DND-41 (cell line): ENCODE measurements around the gene FAM50B.

Experiments used
- ATAC-seq: fragments of 200-7000 bp; cut with Tn5 transposase; 3 replicates; pipeline ENCODE4 v1.9.1; 2021; ENCODE audit warnings: low read depth; ENCODE audit not compliant: insufficient read depth
- DNase-seq: peaks from one replicate; pipeline ENCODE4 v3.0.0-alpha.2; 2020
- H2AFZ ChIP-seq: 2 replicates; pipeline ENCODE4 v1.6.0; 2012; ENCODE audit warnings: low read depth, low read length
- H3K27ac ChIP-seq: 2 replicates; pipeline ENCODE4 v1.5.1; 2012; ENCODE audit warnings: low read length, inconsistent platforms
- H3K27me3 ChIP-seq: fragments of 200-600 bp; sonication (generic); 2 replicates; pipeline ENCODE4 v1.6.0; 2012; ENCODE audit warnings: low read length, mild to moderate bottlenecking, inconsistent platforms; ENCODE audit not compliant: insufficient read depth, poor library complexity
- H3K36me3 ChIP-seq: 2 replicates; pipeline ENCODE4 v1.5.1; 2012; ENCODE audit warnings: low read length, inconsistent platforms; ENCODE audit not compliant: insufficient read depth
- H3K4me1 ChIP-seq: 2 replicates; pipeline ENCODE4 v1.5.1; 2012; ENCODE audit warnings: mild to moderate bottlenecking, low read length; ENCODE audit not compliant: insufficient read depth
- H3K4me2 ChIP-seq: 2 replicates; pipeline ENCODE4 v1.6.0; 2012; ENCODE audit warnings: mild to moderate bottlenecking, moderate library complexity, low read length, inconsistent platforms; ENCODE audit not compliant: insufficient read depth
- H3K4me3 ChIP-seq, 2 experiments: fragments of 200-600 bp in 1 of 2; shearing (Covaris generic) in 1 of 2; 2 replicates each; pipeline ENCODE4 v1.5.1; 2012 to 2016; ENCODE audit warnings: inconsistent platforms in 2 of 2, low read length in 2 of 2, mild to moderate bottlenecking in 2 of 2, low read depth in 1 of 2, moderate library complexity in 1 of 2
- H3K79me2 ChIP-seq: 2 replicates; pipeline ENCODE4 v1.6.0; 2012; ENCODE audit warnings: low read length, inconsistent platforms; ENCODE audit not compliant: insufficient read depth
- H3K9ac ChIP-seq: 2 replicates; pipeline ENCODE4 v1.6.0; 2012; ENCODE audit warnings: low read depth, mild to moderate bottlenecking, inconsistent platforms, low read length, moderate library complexity
- H3K9me3 ChIP-seq: 2 replicates; pipeline ENCODE4 v1.5.1; 2012; ENCODE audit warnings: low read length, moderate library complexity, mild to moderate bottlenecking, inconsistent platforms; ENCODE audit not compliant: insufficient read depth, severe bottlenecking
- H4K20me1 ChIP-seq: 2 replicates; pipeline ENCODE4 v1.6.0; 2012; ENCODE audit warnings: low read length; ENCODE audit not compliant: insufficient read depth
- EZH2 ChIP-seq: IDR thresholded peaks from 3 replicates; pipeline ENCODE4 v1.6.1; 2012; ENCODE audit warnings: borderline replicate concordance, low read depth, mild to moderate bottlenecking, moderate library complexity, low read length, inconsistent platforms; ENCODE audit not compliant: severe bottlenecking
- TF ChIP-seq, protein P1 (sequence below): IDR thresholded peaks from 2 replicates; pipeline ENCODE4 v1.5.1; 2012; ENCODE audit warnings: borderline replicate concordance, low read length, moderate library complexity, mild to moderate bottlenecking; ENCODE audit not compliant: poor library complexity, severe bottlenecking; ENCODE audit errors: extremely low read depth

FAM50B gene

GRCh38 chr6:3820563-3820962 lies 28.6 kb upstream of the FAM50B start:
- ATAC-seq (no peak), DNase-seq (no peak)
- no peak for TF ChIP-seq EZH2
- TF ChIP-seq, protein P1, sequence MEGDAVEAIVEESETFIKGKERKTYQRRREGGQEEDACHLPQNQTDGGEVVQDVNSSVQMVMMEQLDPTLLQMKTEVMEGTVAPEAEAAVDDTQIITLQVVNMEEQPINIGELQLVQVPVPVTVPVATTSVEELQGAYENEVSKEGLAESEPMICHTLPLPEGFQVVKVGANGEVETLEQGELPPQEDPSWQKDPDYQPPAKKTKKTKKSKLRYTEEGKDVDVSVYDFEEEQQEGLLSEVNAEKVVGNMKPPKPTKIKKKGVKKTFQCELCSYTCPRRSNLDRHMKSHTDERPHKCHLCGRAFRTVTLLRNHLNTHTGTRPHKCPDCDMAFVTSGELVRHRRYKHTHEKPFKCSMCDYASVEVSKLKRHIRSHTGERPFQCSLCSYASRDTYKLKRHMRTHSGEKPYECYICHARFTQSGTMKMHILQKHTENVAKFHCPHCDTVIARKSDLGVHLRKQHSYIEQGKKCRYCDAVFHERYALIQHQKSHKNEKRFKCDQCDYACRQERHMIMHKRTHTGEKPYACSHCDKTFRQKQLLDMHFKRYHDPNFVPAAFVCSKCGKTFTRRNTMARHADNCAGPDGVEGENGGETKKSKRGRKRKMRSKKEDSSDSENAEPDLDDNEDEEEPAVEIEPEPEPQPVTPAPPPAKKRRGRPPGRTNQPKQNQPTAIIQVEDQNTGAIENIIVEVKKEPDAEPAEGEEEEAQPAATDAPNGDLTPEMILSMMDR: no peak
- Histone ChIP-seq H3K79me2 (no peaks in the 10 kb centered on the region), H4K20me1 (no peaks in the 10 kb centered on the region), H3K4me1 (no peaks in the 10 kb centered on the region), H3K36me3 (no peaks in the 10 kb centered on the region), H3K27me3 (peaks cover 7% of the 10 kb centered on the region), H3K4me2 (no peak overlapping the region), H3K4me3 (no peak overlapping the region), H3K27ac (no peak overlapping the region), H3K9ac (no peak overlapping the region), H3K9me3 (no peaks in the 10 kb centered on the region), H2AFZ (no peak overlapping the region)

DNA sequence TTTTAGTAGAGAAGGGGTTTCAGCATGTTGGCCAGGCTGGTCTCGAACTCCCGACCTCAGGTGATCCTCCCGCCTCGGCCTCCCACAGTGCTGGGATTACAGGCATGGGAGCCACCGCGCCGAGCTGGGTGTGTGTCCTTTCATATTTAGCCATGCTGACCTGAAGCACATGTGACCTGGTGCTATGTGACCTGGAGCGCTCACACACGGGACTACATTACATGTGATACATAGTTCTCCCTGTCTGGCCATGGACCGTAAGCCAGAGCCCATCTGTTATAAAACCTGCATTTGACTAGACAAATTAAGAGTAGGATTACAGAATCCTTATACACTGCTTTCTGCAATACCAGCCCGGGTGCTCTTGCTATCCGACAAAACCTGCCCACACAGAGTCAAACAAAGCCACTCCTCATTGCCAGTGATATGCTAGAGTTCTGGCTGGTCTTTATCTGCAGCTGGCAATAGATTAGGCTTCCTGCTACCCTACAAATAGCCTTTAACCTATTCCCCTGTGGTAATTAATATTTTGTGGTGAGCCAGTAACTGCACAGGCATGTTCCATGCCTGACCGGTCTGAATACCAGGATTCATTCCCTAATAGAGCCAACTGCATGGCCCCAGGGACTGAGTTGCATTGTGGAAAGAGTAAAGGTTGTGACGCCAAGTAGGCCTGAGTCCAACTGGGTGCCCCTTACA lies 26.3 kb upstream of the FAM50B start:
- no peak for ATAC-seq
- TF ChIP-seq, protein P1: no peak
- no peak for TF ChIP-seq EZH2
- H3K79me2 ChIP-seq: no peaks in the 10 kb centered on the region
- no peak overlapping the region for H2AFZ ChIP-seq
- no peak overlapping the region for H3K4me2 ChIP-seq
- H3K36me3 ChIP-seq: no peaks in the 10 kb centered on the region
- H3K4me3 ChIP-seq: no peak overlapping the region
- no peak for DNase-seq
- no peak overlapping the region for H3K9ac ChIP-seq
- no peaks in the 10 kb centered on the region for H4K20me1 ChIP-seq
- H3K27me3 ChIP-seq: peaks cover 7% of the 10 kb centered on the region
- H3K27ac ChIP-seq: no peak overlapping the region
- H3K4me1 ChIP-seq: no peaks in the 10 kb centered on the region
- H3K9me3 ChIP-seq: no peaks in the 10 kb centered on the region

- Histone ChIP-seq H2AFZ (no peak overlapping the region), H3K9me3 (no peaks in the 10 kb centered on the region), H3K27me3 (peaks cover 5% of the 10 kb centered on the region), H3K79me2 (no peaks in the 10 kb centered on the region), H3K9ac (no peak overlapping the region), H3K27ac (no peak overlapping the region), H3K4me2 (no peak overlapping the region), H3K36me3 (no peaks in the 10 kb centered on the region), H4K20me1 (no peaks in the 10 kb centered on the region), H3K4me1 (no peaks in the 10 kb centered on the region), H3K4me3 (no peak overlapping the region)
- no peak for ATAC-seq
- DNase-seq: no peak
- TF ChIP-seq EZH2: no peak
- TF ChIP-seq, protein P1: no peak
These were observed 25.5 kb upstream of the FAM50B start for GRCh38 chr6:3823671-3824070.
